GM12878 (cell line): Measurements from ENCODE around the gene ADRB1. TPM values are rescaled to one million over a fixed set of nuclear protein-coding genes. Genes with fewer than 3 reads are reported as not detected.

Source experiments
- ASH2L ChIP-seq: fragments of 300-600, 200-600 bp; sonication (generic); IDR thresholded peaks from 2 replicates; pipeline ENCODE4 v1.6.1; 2017; ENCODE audit warnings: low read depth, mild to moderate bottlenecking, borderline replicate concordance
- CREM ChIP-seq: IDR thresholded peaks from 2 replicates; pipeline ENCODE4 v1.6.1; 2014; ENCODE audit warnings: antibody characterized with exemption, low read depth
- HDAC2 ChIP-seq: fragments of 200-600 bp; sonication (generic); IDR thresholded peaks from 2 replicates; pipeline ENCODE4 v1.6.1; 2017
- IKZF1 ChIP-seq: fragments of 450-650 bp; conservative IDR thresholded peaks from 2 replicates; pipeline ENCODE4 v1.6.1; 2017; ENCODE audit warnings: antibody characterized with exemption, mild to moderate bottlenecking
- IKZF2 ChIP-seq, 2 experiments: fragments of 450-650 bp; IDR thresholded peaks; 2 replicates each; pipeline ENCODE4 v1.6.1; 2017; ENCODE audit warnings: mild to moderate bottlenecking in 2 of 2, moderate library complexity in 2 of 2
- JUNB ChIP-seq: IDR thresholded peaks from 2 replicates; pipeline ENCODE4 v1.6.1; 2016; ENCODE audit warnings: antibody characterized with exemption, mild to moderate bottlenecking
- MYC ChIP-seq: IDR thresholded peaks from 2 replicates; pipeline ENCODE4 v1.6.1; 2011; ENCODE audit warnings: mild to moderate bottlenecking, low read length, moderate library complexity, inconsistent platforms; ENCODE audit not compliant: insufficient read depth, insufficient replicate concordance, insufficient read length, severe bottlenecking
- NBN ChIP-seq: fragments of 450-650 bp; IDR thresholded peaks from 2 replicates; pipeline ENCODE4 v1.6.1; 2016
- REST ChIP-seq: IDR thresholded peaks from 2 replicates; pipeline ENCODE4 v1.6.1; 2012; ENCODE audit warnings: mild to moderate bottlenecking, low read depth, low read length
- RUNX3 ChIP-seq: IDR thresholded peaks from 2 replicates; pipeline ENCODE4 v1.6.1; 2012; ENCODE audit warnings: low read length, inconsistent platforms
- SP1 ChIP-seq: IDR thresholded peaks from one replicate; pipeline ENCODE4 v1.6.1; 2011; ENCODE audit warnings: low read depth, low read length
- SREBF2 ChIP-seq: IDR thresholded peaks from 2 replicates; pipeline ENCODE4 v1.6.1; 2012; ENCODE audit warnings: mild to moderate bottlenecking, low read length
- TCF12 ChIP-seq: IDR thresholded peaks from 2 replicates; pipeline ENCODE4 v1.6.1; 2011; ENCODE audit warnings: low read depth, mild to moderate bottlenecking, low read length
- polyA plus RNA-seq, 11 experiments: library from polyadenylated mRNA; depleted of rRNA in 4 of 11; unstranded in 6 of 11; stranded (reverse) in 5 of 11; fragments of >200 nt; fragmentation: Nextera tagmentation in 4 of 11; fragmentation: Illumina TruSeq in 1 of 11; extraction: Ambion mirVana in 4 of 11; extraction: Trizol in 1 of 11; gene quantifications; 1 replicate in 1 of 11; 2 replicates in 10 of 11; pipeline versions ENCODE4 v1.2.1 to v1.2.3, GENCODE V29; 2011 to 2016; ENCODE audit warnings: inconsistent platforms in 2 of 11, missing spikeins in 2 of 11, low read depth in 1 of 11
- total RNA-seq, 4 experiments: library from RNA; depleted of rRNA in 3 of 4; stranded (reverse); fragments of >200 nt in 3 of 4; fragmentation: Illumina TruSeq in 1 of 4; extraction: Trizol in 1 of 4; gene quantifications; 2 replicates each; pipeline versions ENCODE4 v1.2.1 to v1.2.3, GENCODE V29; 2013 to 2021
- TF ChIP-seq, protein P1 (sequence below): fragments of 450-650 bp; IDR thresholded peaks from 2 replicates; pipeline ENCODE4 v1.6.1; 2017; ENCODE audit warnings: mild to moderate bottlenecking
- TF ChIP-seq, protein P2 (sequence below): fragments of 450-650 bp; IDR thresholded peaks from 2 replicates; pipeline ENCODE4 v1.6.1; 2017; ENCODE audit warnings: low read depth, mild to moderate bottlenecking, moderate library complexity
- TF ChIP-seq, protein P3 (sequence below): IDR thresholded peaks from 2 replicates; pipeline ENCODE4 v1.6.1; 2012; ENCODE audit warnings: low read length, inconsistent platforms
- TF ChIP-seq, protein P4 (sequence below): fragments of 450-650 bp; IDR thresholded peaks from 2 replicates; pipeline ENCODE4 v1.6.1; 2017; ENCODE audit warnings: mild to moderate bottlenecking, low read depth, inconsistent platforms; ENCODE audit not compliant: poor library complexity, severe bottlenecking

ADRB1 gene
- total and polyA plus RNA-seq, 10 of the 15 experiments (the other 5 are each of a cell fraction or from before 2014, with no cell fraction given) = 0.26 to 4.5 (median 1.1) TPM

DNA sequence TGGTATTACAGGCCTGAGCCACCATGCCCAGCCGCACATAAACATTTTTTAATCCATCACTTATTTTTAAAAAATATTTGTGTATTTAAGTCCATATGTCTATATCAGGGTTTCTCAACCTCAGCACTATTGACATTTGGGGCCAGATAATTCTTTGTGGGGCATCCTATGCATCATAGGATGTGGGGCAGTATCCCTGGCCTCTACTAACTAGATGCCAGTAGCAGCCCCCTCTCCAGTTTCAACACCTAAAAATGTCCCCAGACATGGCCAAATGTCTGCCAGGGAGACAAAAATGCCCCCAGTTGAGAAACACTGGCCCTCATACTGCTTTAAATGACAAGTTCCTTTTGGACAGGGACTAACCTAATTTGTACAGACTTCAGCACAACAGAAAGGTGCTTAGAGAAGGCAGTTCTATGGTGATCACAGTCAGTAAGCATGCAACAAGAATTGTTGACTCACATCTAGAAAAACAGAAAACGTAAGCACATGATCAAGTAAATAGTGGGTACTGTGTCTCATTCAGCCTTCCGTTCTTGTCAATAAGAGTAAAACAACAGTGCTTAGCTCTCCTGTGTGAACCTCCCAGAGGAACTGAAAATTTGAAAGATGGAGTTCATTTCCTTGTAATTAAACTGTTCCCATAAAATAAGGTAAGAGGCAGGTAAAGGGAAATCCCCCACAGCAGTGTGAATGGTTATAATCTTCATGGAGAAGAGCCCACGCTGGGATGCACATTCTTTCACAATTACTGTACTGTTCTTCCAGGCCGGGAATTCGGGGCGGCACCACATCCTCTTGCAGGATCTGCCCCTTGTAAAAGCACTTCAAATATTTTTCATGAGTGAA is 17.3 kb upstream of the ADRB1 start (continued):
- TF ChIP-seq, protein P1, sequence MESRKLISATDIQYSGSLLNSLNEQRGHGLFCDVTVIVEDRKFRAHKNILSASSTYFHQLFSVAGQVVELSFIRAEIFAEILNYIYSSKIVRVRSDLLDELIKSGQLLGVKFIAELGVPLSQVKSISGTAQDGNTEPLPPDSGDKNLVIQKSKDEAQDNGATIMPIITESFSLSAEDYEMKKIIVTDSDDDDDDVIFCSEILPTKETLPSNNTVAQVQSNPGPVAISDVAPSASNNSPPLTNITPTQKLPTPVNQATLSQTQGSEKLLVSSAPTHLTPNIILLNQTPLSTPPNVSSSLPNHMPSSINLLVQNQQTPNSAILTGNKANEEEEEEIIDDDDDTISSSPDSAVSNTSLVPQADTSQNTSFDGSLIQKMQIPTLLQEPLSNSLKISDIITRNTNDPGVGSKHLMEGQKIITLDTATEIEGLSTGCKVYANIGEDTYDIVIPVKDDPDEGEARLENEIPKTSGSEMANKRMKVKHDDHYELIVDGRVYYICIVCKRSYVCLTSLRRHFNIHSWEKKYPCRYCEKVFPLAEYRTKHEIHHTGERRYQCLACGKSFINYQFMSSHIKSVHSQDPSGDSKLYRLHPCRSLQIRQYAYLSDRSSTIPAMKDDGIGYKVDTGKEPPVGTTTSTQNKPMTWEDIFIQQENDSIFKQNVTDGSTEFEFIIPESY = no peak
- no peak for TF ChIP-seq SREBF2
- peak; percentile 42; the same call in 1 of the 2 replicates for TF ChIP-seq RUNX3
- TF ChIP-seq ASH2L = no peak
- no peak for TF ChIP-seq NBN
- TF ChIP-seq SP1 = no peak
- TF ChIP-seq REST = no peak
- TF ChIP-seq, protein P2, sequence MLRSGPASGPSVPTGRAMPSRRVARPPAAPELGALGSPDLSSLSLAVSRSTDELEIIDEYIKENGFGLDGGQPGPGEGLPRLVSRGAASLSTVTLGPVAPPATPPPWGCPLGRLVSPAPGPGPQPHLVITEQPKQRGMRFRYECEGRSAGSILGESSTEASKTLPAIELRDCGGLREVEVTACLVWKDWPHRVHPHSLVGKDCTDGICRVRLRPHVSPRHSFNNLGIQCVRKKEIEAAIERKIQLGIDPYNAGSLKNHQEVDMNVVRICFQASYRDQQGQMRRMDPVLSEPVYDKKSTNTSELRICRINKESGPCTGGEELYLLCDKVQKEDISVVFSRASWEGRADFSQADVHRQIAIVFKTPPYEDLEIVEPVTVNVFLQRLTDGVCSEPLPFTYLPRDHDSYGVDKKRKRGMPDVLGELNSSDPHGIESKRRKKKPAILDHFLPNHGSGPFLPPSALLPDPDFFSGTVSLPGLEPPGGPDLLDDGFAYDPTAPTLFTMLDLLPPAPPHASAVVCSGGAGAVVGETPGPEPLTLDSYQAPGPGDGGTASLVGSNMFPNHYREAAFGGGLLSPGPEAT = 0 out of 2 replicates have a peak, but pooled peaks have one; percentile 12
- TF ChIP-seq MYC = no peak
- TF ChIP-seq, protein P3, sequence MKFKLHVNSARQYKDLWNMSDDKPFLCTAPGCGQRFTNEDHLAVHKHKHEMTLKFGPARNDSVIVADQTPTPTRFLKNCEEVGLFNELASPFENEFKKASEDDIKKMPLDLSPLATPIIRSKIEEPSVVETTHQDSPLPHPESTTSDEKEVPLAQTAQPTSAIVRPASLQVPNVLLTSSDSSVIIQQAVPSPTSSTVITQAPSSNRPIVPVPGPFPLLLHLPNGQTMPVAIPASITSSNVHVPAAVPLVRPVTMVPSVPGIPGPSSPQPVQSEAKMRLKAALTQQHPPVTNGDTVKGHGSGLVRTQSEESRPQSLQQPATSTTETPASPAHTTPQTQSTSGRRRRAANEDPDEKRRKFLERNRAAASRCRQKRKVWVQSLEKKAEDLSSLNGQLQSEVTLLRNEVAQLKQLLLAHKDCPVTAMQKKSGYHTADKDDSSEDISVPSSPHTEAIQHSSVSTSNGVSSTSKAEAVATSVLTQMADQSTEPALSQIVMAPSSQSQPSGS = peak; percentile 43
- TF ChIP-seq IKZF1 = peak; percentile 39; the same call in 1 of the 2 replicates
- no peak for TF ChIP-seq HDAC2
- TF ChIP-seq IKZF2 (IDR thresholded peaks at IDR 0.05) = peak in 1 of 2 experiments; percentile 31; a peak in 2 of 4 replicates
- TF ChIP-seq, protein P4, sequence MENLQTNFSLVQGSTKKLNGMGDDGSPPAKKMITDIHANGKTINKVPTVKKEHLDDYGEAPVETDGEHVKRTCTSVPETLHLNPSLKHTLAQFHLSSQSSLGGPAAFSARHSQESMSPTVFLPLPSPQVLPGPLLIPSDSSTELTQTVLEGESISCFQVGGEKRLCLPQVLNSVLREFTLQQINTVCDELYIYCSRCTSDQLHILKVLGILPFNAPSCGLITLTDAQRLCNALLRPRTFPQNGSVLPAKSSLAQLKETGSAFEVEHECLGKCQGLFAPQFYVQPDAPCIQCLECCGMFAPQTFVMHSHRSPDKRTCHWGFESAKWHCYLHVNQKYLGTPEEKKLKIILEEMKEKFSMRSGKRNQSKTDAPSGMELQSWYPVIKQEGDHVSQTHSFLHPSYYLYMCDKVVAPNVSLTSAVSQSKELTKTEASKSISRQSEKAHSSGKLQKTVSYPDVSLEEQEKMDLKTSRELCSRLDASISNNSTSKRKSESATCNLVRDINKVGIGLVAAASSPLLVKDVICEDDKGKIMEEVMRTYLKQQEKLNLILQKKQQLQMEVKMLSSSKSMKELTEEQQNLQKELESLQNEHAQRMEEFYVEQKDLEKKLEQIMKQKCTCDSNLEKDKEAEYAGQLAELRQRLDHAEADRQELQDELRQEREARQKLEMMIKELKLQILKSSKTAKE = no peak
- TF ChIP-seq TCF12 = no peak
- TF ChIP-seq JUNB = peak; percentile 84
- peak; percentile 59; the same call in 1 of the 2 replicates for TF ChIP-seq CREM
